ENCODE measurements around the gene SLC39A13.

The SLC39A13 gene

DNA sequence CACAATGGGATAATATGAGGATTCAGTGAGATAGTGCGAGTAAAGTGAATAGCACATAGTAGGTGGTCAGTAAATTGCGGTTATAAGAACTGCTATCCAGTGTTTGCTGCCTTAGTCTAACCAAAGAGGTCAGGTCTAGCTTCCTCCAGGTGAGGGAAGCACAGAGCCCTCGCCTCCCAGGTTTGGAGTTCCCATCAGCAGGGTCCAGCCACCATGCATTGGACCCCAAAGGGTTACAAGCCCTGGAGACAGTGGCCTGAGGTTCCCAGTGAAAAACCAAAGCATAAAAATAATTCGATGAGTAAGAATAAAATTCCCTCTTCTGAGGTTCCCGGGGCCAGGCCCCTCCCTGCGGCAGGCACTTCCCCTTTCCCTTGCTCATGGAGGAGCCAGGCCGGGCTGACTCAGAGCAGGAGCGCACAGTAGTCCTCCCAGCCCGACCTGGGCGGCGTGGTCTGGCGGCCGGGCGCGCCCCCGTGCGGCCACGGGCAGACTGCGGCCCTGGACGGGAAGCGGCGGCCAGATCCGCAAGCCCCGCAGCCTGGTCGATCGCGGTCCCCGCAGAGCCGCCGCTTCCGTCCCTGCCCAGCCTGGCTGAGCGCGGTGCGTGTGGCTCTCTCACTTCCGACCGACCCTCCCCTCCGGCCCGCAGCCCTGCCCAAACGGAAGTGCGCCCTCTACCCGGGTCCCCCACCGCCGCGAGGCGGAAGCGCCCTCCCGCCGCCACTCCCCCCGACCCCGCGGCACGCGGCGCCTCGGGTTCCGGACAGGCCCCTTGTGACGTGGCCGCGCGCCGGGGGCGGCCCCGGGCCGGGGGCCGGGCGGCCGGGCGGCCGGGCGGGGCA lies at the start of gene SLC39A13:
SLC39A13 (plus strand) TSS at position 845 of the 845 bp plus-strand sequence. CDS start 1,505 bp downstream, outside the sequence.
- Histone ChIP-seq H3K36me3 (ENCODE audit: control insufficient read depth in 2 of 2, insufficient read depth in 2 of 2, low read length in 2 of 2) (no peaks in the 10 kb centered on the region), H3K27ac (ENCODE audit: low read depth in 2 of 2, low read length in 2 of 2) (peak within 1 kb of the TSS; percentile 95 to 96), H3K9me3 (ENCODE audit: control insufficient read depth in 2 of 2, low read length in 2 of 2) (no peaks in the 10 kb centered on the region), H3K4me1 (ENCODE audit: control insufficient read depth in 2 of 2, insufficient read depth in 2 of 2, low read length in 2 of 2) (peaks cover 17 to 19% of the 10 kb centered on the region in 2 donors), H3K27me3 (ENCODE audit: control insufficient read depth in 2 of 2, insufficient read depth in 2 of 2, low read length in 2 of 2) (no peaks in the 10 kb centered on the region), H3K4me3 (ENCODE audit: low read length in 2 of 2) (peak within 1 kb of the TSS; percentile 79 to 96), H3K9ac (ENCODE audit: low read depth in 1 of 2, low read length in 2 of 2) (peak within 1 kb of the TSS; percentile 84 to 97)

DNA sequence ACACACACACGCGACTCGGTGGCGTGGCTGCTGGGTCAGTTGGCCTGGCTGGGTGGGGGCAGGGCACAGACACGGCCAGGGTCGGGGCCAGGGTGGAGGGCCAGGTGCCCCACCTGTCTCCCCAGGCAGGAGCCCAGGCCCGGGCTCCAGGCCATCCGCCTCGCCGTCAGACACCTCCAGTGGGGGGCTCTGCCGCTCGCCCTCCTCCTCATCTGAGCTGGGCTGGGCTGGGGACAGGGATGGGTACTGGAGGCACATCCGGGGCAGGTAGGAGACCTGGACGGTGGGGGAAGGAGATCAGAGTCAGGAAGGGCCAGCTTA lies 49.7 kb upstream of the SLC39A13 start:
- H3K4me3 ChIP-seq (ENCODE audit: low read length in 2 of 2) = no peak overlapping the region
- H3K27me3 ChIP-seq (ENCODE audit: control insufficient read depth in 2 of 2, insufficient read depth in 2 of 2, low read length in 2 of 2) = no peaks in the 10 kb centered on the region
- H3K36me3 ChIP-seq (ENCODE audit: control insufficient read depth in 2 of 2, insufficient read depth in 2 of 2, low read length in 2 of 2) = peaks cover 0 to 3% of the 10 kb centered on the region in 2 donors
- no peak overlapping the region for H3K9ac ChIP-seq (ENCODE audit: low read depth in 1 of 2, low read length in 2 of 2)
- H3K4me1 ChIP-seq (ENCODE audit: control insufficient read depth in 2 of 2, insufficient read depth in 2 of 2, low read length in 2 of 2) = peaks cover 0 to 5% of the 10 kb centered on the region in 2 donors
- no peaks in the 10 kb centered on the region for H3K9me3 ChIP-seq (ENCODE audit: control insufficient read depth in 2 of 2, low read length in 2 of 2)
- no peak overlapping the region for H3K27ac ChIP-seq (ENCODE audit: low read depth in 2 of 2, low read length in 2 of 2)

DNA sequence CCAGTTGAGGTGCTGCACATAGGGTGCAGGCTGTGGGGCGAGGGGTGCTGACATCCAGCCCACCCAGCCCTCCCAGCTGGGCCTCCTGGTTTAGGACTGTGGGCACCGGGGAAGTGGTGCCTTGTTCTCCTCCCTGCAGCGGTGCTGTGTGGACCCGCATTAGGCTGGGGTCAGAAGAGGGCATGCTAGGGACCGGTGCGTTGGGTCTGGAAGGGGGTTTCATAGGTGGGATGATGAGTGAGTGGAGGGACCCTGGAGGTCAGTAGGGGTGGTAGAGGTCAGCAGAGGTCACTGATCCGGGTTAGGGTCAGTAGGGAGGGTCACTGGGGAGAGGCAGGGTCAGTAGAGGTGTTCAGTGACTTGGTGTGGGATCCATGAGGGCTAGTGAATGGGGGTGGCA lies 49.2 kb upstream of the SLC39A13 start:
- Histone ChIP-seq H3K36me3 (ENCODE audit: control insufficient read depth in 2 of 2, insufficient read depth in 2 of 2, low read length in 2 of 2) (peaks cover 0 to 3% of the 10 kb centered on the region in 2 donors), H3K27ac (ENCODE audit: low read depth in 2 of 2, low read length in 2 of 2) (no peak overlapping the region), H3K4me1 (ENCODE audit: control insufficient read depth in 2 of 2, insufficient read depth in 2 of 2, low read length in 2 of 2) (peaks cover 0 to 5% of the 10 kb centered on the region in 2 donors), H3K9me3 (ENCODE audit: control insufficient read depth in 2 of 2, low read length in 2 of 2) (no peaks in the 10 kb centered on the region), H3K9ac (ENCODE audit: low read depth in 1 of 2, low read length in 2 of 2) (no peak overlapping the region), H3K27me3 (ENCODE audit: control insufficient read depth in 2 of 2, insufficient read depth in 2 of 2, low read length in 2 of 2) (no peaks in the 10 kb centered on the region), H3K4me3 (ENCODE audit: low read length in 2 of 2) (no peak overlapping the region)

DNA sequence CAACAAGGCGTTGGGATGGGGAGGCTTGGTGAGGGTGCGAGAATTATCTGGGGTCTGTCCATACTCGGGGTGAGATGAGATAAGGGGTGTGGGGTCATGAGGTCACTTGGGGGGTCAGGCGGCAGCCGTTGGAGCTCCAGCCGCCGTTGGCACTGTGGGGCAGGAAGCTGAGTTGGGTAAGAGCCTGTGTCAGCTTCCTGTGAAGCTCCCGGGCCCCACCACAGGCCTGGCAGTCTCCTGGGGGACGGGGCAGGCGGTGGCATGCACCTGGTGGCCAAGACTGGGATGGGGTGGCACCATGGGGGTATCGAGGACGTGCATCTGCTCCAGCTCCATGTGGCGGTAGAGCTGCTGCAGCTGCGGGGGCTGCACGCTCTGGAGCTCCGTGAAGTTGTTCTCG lies 48.8 kb upstream of the SLC39A13 start:
- Histone ChIP-seq H3K9me3 (ENCODE audit: control insufficient read depth in 2 of 2, low read length in 2 of 2) (no peaks in the 10 kb centered on the region), H3K27ac (ENCODE audit: low read depth in 2 of 2, low read length in 2 of 2) (no peak overlapping the region), H3K4me3 (ENCODE audit: low read length in 2 of 2) (no peak overlapping the region), H3K27me3 (ENCODE audit: control insufficient read depth in 2 of 2, insufficient read depth in 2 of 2, low read length in 2 of 2) (no peaks in the 10 kb centered on the region), H3K9ac (ENCODE audit: low read depth in 1 of 2, low read length in 2 of 2) (no peak overlapping the region), H3K4me1 (ENCODE audit: control insufficient read depth in 2 of 2, insufficient read depth in 2 of 2, low read length in 2 of 2) (peaks cover 0 to 5% of the 10 kb centered on the region in 2 donors), H3K36me3 (ENCODE audit: control insufficient read depth in 2 of 2, insufficient read depth in 2 of 2, low read length in 2 of 2) (peaks cover 0 to 3% of the 10 kb centered on the region in 2 donors)

DNA sequence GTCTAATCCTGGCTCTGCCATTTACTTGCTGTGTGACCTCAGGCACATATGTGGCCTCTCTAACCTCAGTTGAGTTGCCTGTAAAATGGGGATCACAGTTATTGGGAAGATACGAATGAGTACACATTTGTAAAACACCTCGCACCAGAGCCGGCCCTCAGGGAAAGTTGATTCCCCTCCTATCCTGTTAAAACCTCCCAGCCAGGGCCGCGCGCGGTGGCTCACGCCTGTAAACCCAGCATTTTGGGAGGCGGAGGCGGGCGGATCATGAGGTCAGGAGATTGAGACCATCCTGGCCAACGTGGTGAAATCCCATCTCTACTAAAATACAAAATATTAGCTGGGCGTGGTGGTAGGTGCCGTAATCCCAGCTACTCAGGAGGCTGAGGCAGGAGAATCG lies 48.0 kb upstream of the SLC39A13 start:
- Histone ChIP-seq H3K4me3 (ENCODE audit: low read length in 2 of 2) (no peak overlapping the region), H3K27me3 (ENCODE audit: control insufficient read depth in 2 of 2, insufficient read depth in 2 of 2, low read length in 2 of 2) (no peaks in the 10 kb centered on the region), H3K9me3 (ENCODE audit: control insufficient read depth in 2 of 2, low read length in 2 of 2) (no peaks in the 10 kb centered on the region), H3K27ac (ENCODE audit: low read depth in 2 of 2, low read length in 2 of 2) (no peak overlapping the region), H3K9ac (ENCODE audit: low read depth in 1 of 2, low read length in 2 of 2) (no peak overlapping the region), H3K4me1 (ENCODE audit: control insufficient read depth in 2 of 2, insufficient read depth in 2 of 2, low read length in 2 of 2) (peaks cover 0 to 5% of the 10 kb centered on the region in 2 donors), H3K36me3 (ENCODE audit: control insufficient read depth in 2 of 2, insufficient read depth in 2 of 2, low read length in 2 of 2) (peaks cover 0 to 3% of the 10 kb centered on the region in 2 donors)

DNA sequence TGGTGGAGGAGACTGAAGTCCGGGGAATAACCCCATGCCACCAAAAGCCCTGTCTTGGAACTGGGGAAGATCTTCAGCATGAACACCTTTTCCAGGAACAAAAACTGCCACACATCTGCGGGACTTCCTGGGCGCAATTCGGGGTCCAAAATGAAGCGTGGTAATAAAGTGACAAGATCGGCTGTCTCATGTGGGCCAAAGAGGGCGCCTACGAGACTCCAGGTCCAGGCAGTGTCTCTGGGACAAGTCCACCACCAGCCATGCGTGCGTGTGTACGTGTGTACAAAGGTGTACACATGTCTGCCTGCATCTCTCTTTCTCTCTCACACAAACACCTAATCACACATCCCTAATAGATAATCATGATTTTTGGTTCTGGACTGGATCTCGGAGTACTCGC lies 47.0 kb upstream of the SLC39A13 start:
- H3K9ac ChIP-seq (ENCODE audit: low read depth in 1 of 2, low read length in 2 of 2) = no peak overlapping the region
- H3K27ac ChIP-seq (ENCODE audit: low read depth in 2 of 2, low read length in 2 of 2) = no peak overlapping the region
- peaks cover 0 to 3% of the 10 kb centered on the region in 2 donors for H3K36me3 ChIP-seq (ENCODE audit: control insufficient read depth in 2 of 2, insufficient read depth in 2 of 2, low read length in 2 of 2)
- H3K27me3 ChIP-seq (ENCODE audit: control insufficient read depth in 2 of 2, insufficient read depth in 2 of 2, low read length in 2 of 2) = no peaks in the 10 kb centered on the region
- no peaks in the 10 kb centered on the region for H3K4me1 ChIP-seq (ENCODE audit: control insufficient read depth in 2 of 2, insufficient read depth in 2 of 2, low read length in 2 of 2)
- H3K9me3 ChIP-seq (ENCODE audit: control insufficient read depth in 2 of 2, low read length in 2 of 2) = no peaks in the 10 kb centered on the region
- H3K4me3 ChIP-seq (ENCODE audit: low read length in 2 of 2) = no peak overlapping the region

DNA sequence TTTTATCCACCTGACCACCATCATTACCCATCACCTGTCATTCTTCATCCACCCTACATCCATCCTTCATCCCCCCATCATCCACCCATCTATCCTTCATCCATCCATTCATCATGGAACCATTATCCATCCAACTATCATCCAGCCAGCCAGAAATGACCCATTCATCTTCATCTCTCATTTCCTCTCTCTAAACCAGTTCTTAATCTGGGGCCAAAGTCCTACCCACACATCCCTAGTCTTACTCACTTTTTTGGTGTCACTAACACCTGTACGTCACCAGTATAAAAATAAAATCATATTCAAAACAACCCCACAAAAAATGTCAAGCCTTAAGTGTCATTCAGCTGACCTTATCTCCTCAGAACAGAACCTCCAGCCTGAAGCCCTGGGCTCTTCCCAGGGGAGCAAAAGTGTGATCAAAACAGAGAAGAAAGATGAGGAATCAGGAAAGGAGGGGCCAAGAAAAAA lies 42.3 kb upstream of the SLC39A13 start:
- H3K4me3 ChIP-seq (ENCODE audit: low read length in 2 of 2) = no peak overlapping the region
- no peaks in the 10 kb centered on the region for H3K36me3 ChIP-seq (ENCODE audit: control insufficient read depth in 2 of 2, insufficient read depth in 2 of 2, low read length in 2 of 2)
- H3K9ac ChIP-seq (ENCODE audit: low read depth in 1 of 2, low read length in 2 of 2) = no peak overlapping the region
- no peak overlapping the region for H3K27ac ChIP-seq (ENCODE audit: low read depth in 2 of 2, low read length in 2 of 2)
- no peaks in the 10 kb centered on the region for H3K27me3 ChIP-seq (ENCODE audit: control insufficient read depth in 2 of 2, insufficient read depth in 2 of 2, low read length in 2 of 2)
- no peaks in the 10 kb centered on the region for H3K4me1 ChIP-seq (ENCODE audit: control insufficient read depth in 2 of 2, insufficient read depth in 2 of 2, low read length in 2 of 2)
- no peaks in the 10 kb centered on the region for H3K9me3 ChIP-seq (ENCODE audit: control insufficient read depth in 2 of 2, low read length in 2 of 2)

DNA sequence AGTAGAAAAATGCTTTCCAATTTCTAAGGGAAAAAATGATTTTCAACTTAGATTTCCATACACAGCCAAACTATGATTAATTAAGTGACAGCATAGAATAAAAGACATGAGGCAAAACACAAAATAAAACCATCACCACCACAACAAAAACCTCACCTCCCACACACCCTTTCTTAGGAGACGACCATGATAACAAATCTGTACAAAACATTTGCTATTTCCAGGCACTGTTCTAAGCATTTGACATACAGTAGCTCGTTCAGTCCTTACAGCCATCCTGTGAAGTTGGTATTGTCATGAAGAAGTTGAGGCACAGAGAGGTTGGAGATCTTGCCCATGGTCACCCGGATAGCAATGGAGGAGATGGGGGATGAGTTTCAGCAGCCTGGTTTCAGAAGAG lies 38.7 kb upstream of the SLC39A13 start:
- H3K36me3 ChIP-seq (ENCODE audit: control insufficient read depth in 2 of 2, insufficient read depth in 2 of 2, low read length in 2 of 2) = no peaks in the 10 kb centered on the region
- no peaks in the 10 kb centered on the region for H3K4me1 ChIP-seq (ENCODE audit: control insufficient read depth in 2 of 2, insufficient read depth in 2 of 2, low read length in 2 of 2)
- no peaks in the 10 kb centered on the region for H3K9me3 ChIP-seq (ENCODE audit: control insufficient read depth in 2 of 2, low read length in 2 of 2)
- no peak overlapping the region for H3K4me3 ChIP-seq (ENCODE audit: low read length in 2 of 2)
- no peak overlapping the region for H3K27ac ChIP-seq (ENCODE audit: low read depth in 2 of 2, low read length in 2 of 2)
- H3K9ac ChIP-seq (ENCODE audit: low read depth in 1 of 2, low read length in 2 of 2) = no peak overlapping the region
- no peaks in the 10 kb centered on the region for H3K27me3 ChIP-seq (ENCODE audit: control insufficient read depth in 2 of 2, insufficient read depth in 2 of 2, low read length in 2 of 2)

DNA sequence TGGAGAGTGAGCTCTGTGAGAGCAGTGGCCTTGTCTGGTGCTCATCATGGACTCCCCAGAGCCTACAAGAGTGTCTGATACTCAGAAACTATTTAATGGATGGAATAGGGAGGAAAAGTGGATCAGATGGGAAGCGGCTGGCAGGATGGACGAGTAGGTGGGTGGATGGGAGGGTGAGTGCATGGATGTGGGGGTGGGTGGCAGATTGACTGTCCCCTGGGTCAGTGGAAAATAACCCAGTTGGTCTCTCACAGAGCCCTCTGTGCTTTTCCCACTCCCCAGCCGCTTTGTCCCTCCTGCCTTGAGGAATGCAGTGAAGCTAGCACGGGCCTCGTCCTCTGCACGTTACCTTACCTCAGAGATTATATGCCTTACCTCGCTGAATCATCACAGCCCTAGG lies 36.0 kb upstream of the SLC39A13 start:
- no peaks in the 10 kb centered on the region for H3K4me1 ChIP-seq (ENCODE audit: control insufficient read depth in 2 of 2, insufficient read depth in 2 of 2, low read length in 2 of 2)
- H3K27ac ChIP-seq (ENCODE audit: low read depth in 2 of 2, low read length in 2 of 2) = no peak overlapping the region
- no peaks in the 10 kb centered on the region for H3K9me3 ChIP-seq (ENCODE audit: control insufficient read depth in 2 of 2, low read length in 2 of 2)
- no peaks in the 10 kb centered on the region for H3K27me3 ChIP-seq (ENCODE audit: control insufficient read depth in 2 of 2, insufficient read depth in 2 of 2, low read length in 2 of 2)
- H3K36me3 ChIP-seq (ENCODE audit: control insufficient read depth in 2 of 2, insufficient read depth in 2 of 2, low read length in 2 of 2) = no peaks in the 10 kb centered on the region
- no peak overlapping the region for H3K4me3 ChIP-seq (ENCODE audit: low read length in 2 of 2)
- no peak overlapping the region for H3K9ac ChIP-seq (ENCODE audit: low read depth in 1 of 2, low read length in 2 of 2)

DNA sequence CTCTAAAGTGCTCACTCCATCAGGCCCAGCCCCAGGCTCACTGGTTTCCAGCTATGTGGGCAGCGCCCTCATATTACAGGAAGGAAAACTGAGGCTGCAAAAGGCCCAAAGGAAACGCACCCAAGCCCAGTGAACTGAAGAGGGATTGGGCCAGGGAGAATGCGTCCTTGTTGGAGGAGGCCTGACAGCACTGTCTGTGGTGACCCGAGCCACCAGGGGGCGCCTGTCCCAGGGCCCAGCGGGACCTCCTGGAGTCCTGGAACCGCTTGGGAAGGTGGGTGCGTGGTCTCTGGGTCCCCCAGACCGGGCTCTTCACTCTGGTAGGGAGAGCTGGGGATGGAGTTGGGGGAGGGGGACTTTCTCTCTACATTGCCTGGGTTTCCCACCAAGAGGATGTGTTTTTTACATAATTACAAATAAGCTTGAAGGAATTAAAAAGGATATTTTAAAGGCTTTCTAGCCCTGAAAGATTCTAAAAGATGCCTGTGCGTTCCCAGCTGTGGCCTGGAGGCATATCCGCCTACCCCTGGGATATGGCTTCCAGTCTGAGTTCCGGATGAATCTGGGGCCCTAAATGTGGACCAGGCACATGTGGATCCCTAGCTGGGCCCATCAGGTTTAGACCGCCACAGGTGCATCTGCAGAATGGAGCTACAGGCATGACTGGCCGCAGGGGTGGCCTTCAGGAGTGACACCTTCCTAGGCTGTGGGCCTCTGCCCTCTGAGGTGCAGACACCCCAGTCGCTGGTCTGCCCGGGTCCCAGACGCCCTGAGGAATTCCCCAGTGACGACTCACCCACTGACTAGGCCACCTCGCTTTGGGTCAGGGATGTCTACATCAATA lies 34.3 kb upstream of the SLC39A13 start:
- H3K4me1 ChIP-seq (ENCODE audit: control insufficient read depth in 2 of 2, insufficient read depth in 2 of 2, low read length in 2 of 2) = no peaks in the 10 kb centered on the region
- H3K9me3 ChIP-seq (ENCODE audit: control insufficient read depth in 2 of 2, low read length in 2 of 2) = no peaks in the 10 kb centered on the region
- no peaks in the 10 kb centered on the region for H3K36me3 ChIP-seq (ENCODE audit: control insufficient read depth in 2 of 2, insufficient read depth in 2 of 2, low read length in 2 of 2)
- no peaks in the 10 kb centered on the region for H3K27me3 ChIP-seq (ENCODE audit: control insufficient read depth in 2 of 2, insufficient read depth in 2 of 2, low read length in 2 of 2)
- peak overlapping the region in 1 of 2 donors; percentile 7 for H3K9ac ChIP-seq (ENCODE audit: low read depth in 1 of 2, low read length in 2 of 2)
- H3K4me3 ChIP-seq (ENCODE audit: low read length in 2 of 2) = no peak overlapping the region
- no peak overlapping the region for H3K27ac ChIP-seq (ENCODE audit: low read depth in 2 of 2, low read length in 2 of 2)
